HG02852 (cell line): ENCODE data around the gene PIR.

Experiments
- ATAC-seq: cut with Tn5 transposase; IDR thresholded peaks from one replicate; pipeline ENCODE4 v1.9.1; 2021; ENCODE audit warnings: mild to moderate bottlenecking, moderate library complexity; ENCODE audit not compliant: unreplicated experiment

Gene PIR

GRCh38 chrX:15492469-15492868 lies 664 bp downstream of the PIR start:
- ATAC-seq, result no peak

- no peak for ATAC-seq
Measured at GRCh38 chrX:15483891-15484290, 9.2 kb downstream of the PIR start.

- ATAC-seq, result no peak
Measured at GRCh38 chrX:15475486-15475885, 17.6 kb downstream of the PIR start.

- ATAC-seq, result no peak
Measured at GRCh38 chrX:15475021-15475420, 18.1 kb downstream of the PIR start.

GRCh38 chrX:15474028-15474427 lies 19.1 kb downstream of the PIR start:
- ATAC-seq, result no peak

- no peak for ATAC-seq
Measured at GRCh38 chrX:15472531-15472930, 20.6 kb downstream of the PIR start.

- ATAC-seq, result peak; percentile 86
Measured at GRCh38 chrX:15471028-15471427, 22.1 kb downstream of the PIR start.

GRCh38 chrX:15469613-15470012 lies 23.5 kb downstream of the PIR start:
- ATAC-seq, result no peak

- ATAC-seq, result no peak
Measured at GRCh38 chrX:15468036-15468435, 25.1 kb downstream of the PIR start.

GRCh38 chrX:15465896-15466651 lies 27.1 kb downstream of the PIR start:
- no peak for ATAC-seq

- ATAC-seq, result peak; percentile 79
Measured at GRCh38 chrX:15465347-15465746, 27.8 kb downstream of the PIR start.

GRCh38 chrX:15464704-15465103 lies 28.4 kb downstream of the PIR start:
- no peak for ATAC-seq

GRCh38 chrX:15451913-15452312 lies 41.2 kb downstream of the PIR start:
- no peak for ATAC-seq

GRCh38 chrX:15448010-15448639 lies 45.0 kb downstream of the PIR start:
- ATAC-seq, result no peak

GRCh38 chrX:15441464-15441863 lies 51.7 kb downstream of the PIR start:
- ATAC-seq, result no peak

- ATAC-seq, result peak; percentile 96
Measured at GRCh38 chrX:15438332-15438731, 54.8 kb downstream of the PIR start.

- no peak for ATAC-seq
Measured at GRCh38 chrX:15437724-15438123, 55.4 kb downstream of the PIR start.

- no peak for ATAC-seq
Measured at GRCh38 chrX:15435836-15436619, 57.1 kb downstream of the PIR start.

GRCh38 chrX:15434205-15434604 lies 58.9 kb downstream of the PIR start:
- ATAC-seq, result no peak

- no peak for ATAC-seq
Measured at GRCh38 chrX:15430584-15430983, 62.5 kb downstream of the PIR start.

GRCh38 chrX:15430076-15430475 lies 63.1 kb downstream of the PIR start:
- ATAC-seq, result no peak

- ATAC-seq, result no peak
Measured at GRCh38 chrX:15425024-15425423, 68.1 kb downstream of the PIR start.
